Breast epithelium (tissue), 4 donors: ENCODE results near the gene MARCKS. TPM values are rescaled to one million over a fixed set of nuclear protein-coding genes. Genes with fewer than 3 reads are reported as not detected.

Experiments used
- DNase-seq, 2 donors: peaks; one replicate each; pipeline ENCODE4 v3.0.0-alpha.2; 2019; ENCODE audit warnings: low spot score in 2 of 2
- H3K27ac ChIP-seq, 2 donors: fragments of 200-600 bp; sonication (generic) in 1 of 2; one replicate each; pipeline ENCODE4 v1.5.1; 2016 to 2019; ENCODE audit warnings: mild to moderate bottlenecking in 1 of 2
- H3K27me3 ChIP-seq, 2 donors: fragments of 200-600 bp; sonication (generic) in 1 of 2; one replicate each; pipeline versions ENCODE4 v1.5.1 to v1.6.0; 2017 to 2019; ENCODE audit warnings: control low read depth in 1 of 2, mild to moderate bottlenecking in 1 of 2
- H3K36me3 ChIP-seq: fragments of 200-600 bp; one replicate; pipeline ENCODE4 v1.5.1; 2019
- H3K4me1 ChIP-seq, 2 donors: fragments of 200-600 bp; sonication (generic); one replicate each; pipeline ENCODE4 v1.5.1; 2016 to 2019; ENCODE audit warnings: control low read depth in 1 of 2
- H3K4me3 ChIP-seq, 3 donors: fragments of 200-600 bp; sonication (generic); 1 replicate in 2 of 3; 2 replicates in 1 of 3; pipeline ENCODE4 v1.5.1; 2016 to 2019; ENCODE audit warnings: mild to moderate bottlenecking in 3 of 3, moderate library complexity in 2 of 3
- H3K9me3 ChIP-seq, 2 donors: fragments of 200-600 bp; sonication (generic) in 1 of 2; one replicate each; pipeline ENCODE4 v1.5.1; 2016 to 2019; ENCODE audit warnings: control low read depth in 1 of 2
- POLR2A ChIP-seq: fragments of 450-650 bp; IDR thresholded peaks from one replicate; pipeline ENCODE4 v1.6.1; 2016; ENCODE audit warnings: antibody characterized with exemption, mild to moderate bottlenecking, moderate library complexity
- POLR2AphosphoS5 ChIP-seq, 3 donors: sonication (generic); formaldehyde crosslinking; IDR thresholded peaks; one replicate each; pipeline ENCODE4 v1.6.1; 2017; ENCODE audit warnings: antibody characterized with exemption in 3 of 3
- intact Hi-C: fragments of 100-400 bp; cut with DNase I; formaldehyde crosslinking; loops from one replicate; pipeline ENCODE4 v1.15.1; 2023; ENCODE audit warnings: low total_unique reads
- total RNA-seq, 3 donors: library from RNA; depleted of rRNA; stranded (reverse); fragments of >200 nt; gene quantifications; one replicate each; pipeline ENCODE4 v1.1.0, GENCODE V29; 2016
- TF ChIP-seq, protein P1 (sequence below), 3 donors: fragments of 450-650 bp; IDR thresholded peaks; one replicate each; pipeline ENCODE4 v1.5.1; 2016 to 2017; ENCODE audit warnings: antibody characterized with exemption in 3 of 3, mild to moderate bottlenecking in 3 of 3, moderate library complexity in 3 of 3

Gene MARCKS
- total RNA-seq, 3 donors from 2014 or later: 19.8 to 54.4 (median 50.8) TPM

DNA sequence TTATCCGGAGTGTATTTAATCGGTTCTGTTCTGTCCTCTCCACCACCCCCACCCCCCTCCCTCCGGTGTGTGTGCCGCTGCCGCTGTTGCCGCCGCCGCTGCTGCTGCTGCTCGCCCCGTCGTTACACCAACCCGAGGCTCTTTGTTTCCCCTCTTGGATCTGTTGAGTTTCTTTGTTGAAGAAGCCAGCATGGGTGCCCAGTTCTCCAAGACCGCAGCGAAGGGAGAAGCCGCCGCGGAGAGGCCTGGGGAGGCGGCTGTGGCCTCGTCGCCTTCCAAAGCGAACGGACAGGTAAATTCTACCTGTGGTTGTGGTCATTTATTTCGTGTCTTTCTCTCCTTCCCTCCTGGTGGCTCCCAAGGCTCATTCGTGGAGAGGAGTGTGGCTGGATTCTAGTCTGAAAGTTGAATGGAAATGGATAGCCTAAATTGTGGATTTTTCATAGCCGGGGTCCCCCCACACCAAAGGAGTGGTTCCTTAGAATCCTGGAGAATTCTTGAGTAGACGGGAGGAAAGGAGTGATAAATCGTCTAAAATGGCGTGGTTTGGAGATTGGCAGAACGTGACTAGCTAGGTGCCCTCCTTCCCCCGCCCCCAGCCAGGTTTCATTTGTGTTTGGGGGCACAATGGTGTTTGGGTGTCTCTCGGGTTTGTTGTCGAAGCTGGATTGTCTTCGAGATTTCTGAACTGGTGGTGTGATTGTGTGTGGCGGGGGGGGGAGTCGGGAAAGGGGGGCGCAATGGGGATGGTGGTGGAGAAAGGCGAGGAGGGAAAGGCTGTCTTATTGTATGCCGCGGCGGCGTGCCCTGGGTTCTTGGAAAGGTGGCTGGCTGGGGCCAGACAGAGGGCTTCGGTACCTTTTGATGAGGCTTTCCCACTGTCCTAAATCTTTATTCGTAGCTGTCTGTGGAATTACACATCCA, 673 bp downstream of the MARCKS start:
- TF ChIP-seq POLR2A (no peak), POLR2AphosphoS5 (IDR thresholded peaks at IDR 0.05) (no peak)
- TF ChIP-seq, protein P1, sequence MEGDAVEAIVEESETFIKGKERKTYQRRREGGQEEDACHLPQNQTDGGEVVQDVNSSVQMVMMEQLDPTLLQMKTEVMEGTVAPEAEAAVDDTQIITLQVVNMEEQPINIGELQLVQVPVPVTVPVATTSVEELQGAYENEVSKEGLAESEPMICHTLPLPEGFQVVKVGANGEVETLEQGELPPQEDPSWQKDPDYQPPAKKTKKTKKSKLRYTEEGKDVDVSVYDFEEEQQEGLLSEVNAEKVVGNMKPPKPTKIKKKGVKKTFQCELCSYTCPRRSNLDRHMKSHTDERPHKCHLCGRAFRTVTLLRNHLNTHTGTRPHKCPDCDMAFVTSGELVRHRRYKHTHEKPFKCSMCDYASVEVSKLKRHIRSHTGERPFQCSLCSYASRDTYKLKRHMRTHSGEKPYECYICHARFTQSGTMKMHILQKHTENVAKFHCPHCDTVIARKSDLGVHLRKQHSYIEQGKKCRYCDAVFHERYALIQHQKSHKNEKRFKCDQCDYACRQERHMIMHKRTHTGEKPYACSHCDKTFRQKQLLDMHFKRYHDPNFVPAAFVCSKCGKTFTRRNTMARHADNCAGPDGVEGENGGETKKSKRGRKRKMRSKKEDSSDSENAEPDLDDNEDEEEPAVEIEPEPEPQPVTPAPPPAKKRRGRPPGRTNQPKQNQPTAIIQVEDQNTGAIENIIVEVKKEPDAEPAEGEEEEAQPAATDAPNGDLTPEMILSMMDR (IDR thresholded peaks at IDR 0.05): no peak
- Histone ChIP-seq H3K27me3 (no peaks in the 10 kb centered on the region), H3K4me3 (peak overlapping the region; percentile 70 to 80 (median 70)), H3K27ac (peak overlapping the region; percentile 97 to 98), H3K36me3 (no peaks in the 10 kb centered on the region), H3K9me3 (no peaks in the 10 kb centered on the region), H3K4me1 (no peaks in the 10 kb centered on the region)
- intact Hi-C loops: no loop called here
- DNase-seq: peak; percentile 46 to 56

DNA sequence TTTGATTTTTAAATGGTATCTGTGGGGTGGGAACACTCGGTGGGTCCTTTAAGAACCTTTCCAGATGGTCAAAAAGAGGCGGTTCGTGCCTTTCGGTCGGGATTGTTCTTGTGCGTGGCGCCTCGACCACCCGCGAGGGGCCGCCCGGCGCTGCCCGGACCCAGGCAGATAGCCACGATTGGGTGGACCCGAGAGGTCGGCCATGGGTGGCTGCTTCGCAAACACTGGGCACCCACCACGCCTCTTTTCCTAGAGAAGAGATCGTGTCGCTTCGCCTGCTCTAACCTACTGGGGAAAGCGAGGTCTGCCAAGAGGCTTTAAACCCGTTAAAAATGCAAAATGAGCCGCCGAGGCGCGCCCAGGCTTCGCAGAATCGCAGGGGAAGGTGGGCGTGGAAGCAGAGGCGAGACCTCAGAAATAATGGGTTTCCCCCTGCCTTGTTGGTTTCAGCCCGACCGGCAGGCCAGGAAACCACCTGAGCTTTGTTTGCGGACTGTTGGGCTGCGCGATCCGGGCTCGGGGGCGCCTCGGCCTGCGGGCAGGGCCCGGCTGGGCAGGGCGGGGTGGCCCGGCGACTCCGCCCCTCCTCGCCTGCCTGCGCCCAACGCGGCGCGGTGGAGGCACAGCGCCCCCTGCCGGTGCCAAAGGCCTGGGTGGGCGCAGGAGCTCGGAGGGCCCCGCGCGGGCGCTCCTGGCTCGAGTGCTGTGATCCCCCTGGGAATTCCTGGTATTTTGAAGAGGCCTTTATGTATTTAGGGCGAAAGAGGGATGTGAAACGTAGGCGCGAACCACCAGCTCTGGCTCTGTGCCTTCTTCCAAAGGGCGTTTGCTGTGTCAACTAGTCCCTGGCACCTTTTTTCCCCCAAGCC, 1.6 kb downstream of the MARCKS start:
- H3K27me3 ChIP-seq: no peaks in the 10 kb centered on the region
- peak; percentile 62 for TF ChIP-seq POLR2A
- TF ChIP-seq POLR2AphosphoS5 (IDR thresholded peaks at IDR 0.05): peak; percentile 57 to 82 (median 61)
- TF ChIP-seq, protein P1 (IDR thresholded peaks at IDR 0.05): peak; percentile 75 to 98 (median 81)
- H3K4me3 ChIP-seq: peak overlapping the region; percentile 70 to 80 (median 70)
- H3K4me1 ChIP-seq: no peaks in the 10 kb centered on the region
- H3K36me3 ChIP-seq: no peaks in the 10 kb centered on the region
- H3K9me3 ChIP-seq: no peaks in the 10 kb centered on the region
- intact Hi-C loops: no loop called here
- DNase-seq: peak; percentile 82 to 85
- peak overlapping the region; percentile 97 to 98 for H3K27ac ChIP-seq

DNA sequence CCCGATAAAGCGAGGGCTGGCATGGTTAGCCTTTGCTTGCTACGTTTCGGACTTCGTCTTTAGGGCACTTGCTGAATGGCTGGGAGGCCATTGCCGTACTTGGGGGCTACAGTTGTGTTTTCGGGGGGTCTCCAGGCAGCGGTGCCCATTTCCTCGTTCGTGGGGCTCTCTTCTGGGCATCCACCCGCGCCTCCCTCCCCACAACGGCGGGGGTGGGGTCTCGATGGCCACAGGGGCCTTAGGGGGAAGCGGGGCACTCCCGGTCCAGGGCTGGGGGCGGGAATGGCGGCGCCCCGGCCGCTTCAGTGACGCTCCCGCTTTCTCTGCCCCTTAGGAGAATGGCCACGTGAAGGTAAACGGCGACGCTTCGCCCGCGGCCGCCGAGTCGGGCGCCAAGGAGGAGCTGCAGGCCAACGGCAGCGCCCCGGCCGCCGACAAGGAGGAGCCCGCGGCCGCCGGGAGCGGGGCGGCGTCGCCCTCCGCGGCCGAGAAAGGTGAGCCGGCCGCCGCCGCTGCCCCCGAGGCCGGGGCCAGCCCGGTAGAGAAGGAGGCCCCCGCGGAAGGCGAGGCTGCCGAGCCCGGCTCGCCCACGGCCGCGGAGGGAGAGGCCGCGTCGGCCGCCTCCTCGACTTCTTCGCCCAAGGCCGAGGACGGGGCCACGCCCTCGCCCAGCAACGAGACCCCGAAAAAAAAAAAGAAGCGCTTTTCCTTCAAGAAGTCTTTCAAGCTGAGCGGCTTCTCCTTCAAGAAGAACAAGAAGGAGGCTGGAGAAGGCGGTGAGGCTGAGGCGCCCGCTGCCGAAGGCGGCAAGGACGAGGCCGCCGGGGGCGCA, 2.4 kb downstream of the MARCKS start:
- H3K9me3 ChIP-seq: no peaks in the 10 kb centered on the region
- no peaks in the 10 kb centered on the region for H3K4me1 ChIP-seq
- H3K36me3 ChIP-seq: no peaks in the 10 kb centered on the region
- TF ChIP-seq POLR2AphosphoS5 (IDR thresholded peaks at IDR 0.05) (no peak), POLR2A (no peak)
- TF ChIP-seq, protein P1 (IDR thresholded peaks at IDR 0.05): no peak
- intact Hi-C loops: no loop called here
- peak overlapping the region; percentile 70 to 80 (median 70) for H3K4me3 ChIP-seq
- peak overlapping the region; percentile 97 to 98 for H3K27ac ChIP-seq
- H3K27me3 ChIP-seq: no peaks in the 10 kb centered on the region
- DNase-seq: peak; percentile 26 to 54

DNA sequence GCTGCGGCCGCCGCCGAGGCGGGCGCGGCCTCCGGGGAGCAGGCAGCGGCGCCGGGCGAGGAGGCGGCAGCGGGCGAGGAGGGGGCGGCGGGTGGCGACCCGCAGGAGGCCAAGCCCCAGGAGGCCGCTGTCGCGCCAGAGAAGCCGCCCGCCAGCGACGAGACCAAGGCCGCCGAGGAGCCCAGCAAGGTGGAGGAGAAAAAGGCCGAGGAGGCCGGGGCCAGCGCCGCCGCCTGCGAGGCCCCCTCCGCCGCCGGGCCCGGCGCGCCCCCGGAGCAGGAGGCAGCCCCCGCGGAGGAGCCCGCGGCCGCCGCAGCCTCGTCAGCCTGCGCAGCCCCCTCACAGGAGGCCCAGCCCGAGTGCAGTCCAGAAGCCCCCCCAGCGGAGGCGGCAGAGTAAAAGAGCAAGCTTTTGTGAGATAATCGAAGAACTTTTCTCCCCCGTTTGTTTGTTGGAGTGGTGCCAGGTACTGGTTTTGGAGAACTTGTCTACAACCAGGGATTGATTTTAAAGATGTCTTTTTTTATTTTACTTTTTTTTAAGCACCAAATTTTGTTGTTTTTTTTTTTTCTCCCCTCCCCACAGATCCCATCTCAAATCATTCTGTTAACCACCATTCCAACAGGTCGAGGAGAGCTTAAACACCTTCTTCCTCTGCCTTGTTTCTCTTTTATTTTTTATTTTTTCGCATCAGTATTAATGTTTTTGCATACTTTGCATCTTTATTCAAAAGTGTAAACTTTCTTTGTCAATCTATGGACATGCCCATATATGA, 3.2 kb downstream of the MARCKS start:
- H3K9me3 ChIP-seq: no peaks in the 10 kb centered on the region
- no peaks in the 10 kb centered on the region for H3K27me3 ChIP-seq
- TF ChIP-seq POLR2AphosphoS5 (IDR thresholded peaks at IDR 0.05) (no peak), POLR2A (no peak)
- TF ChIP-seq, protein P1 (IDR thresholded peaks at IDR 0.05): no peak
- peak overlapping the region; percentile 70 to 80 (median 70) for H3K4me3 ChIP-seq
- H3K36me3 ChIP-seq: no peaks in the 10 kb centered on the region
- intact Hi-C loops: no loop called here
- no peaks in the 10 kb centered on the region for H3K4me1 ChIP-seq
- peak in 1 of 2 donors; percentile 40 for DNase-seq
- H3K27ac ChIP-seq: peak overlapping the region; percentile 97 to 98
